Ovary (tissue), 9 donors: ENCODE measurements around the gene MAFG. TPM values are rescaled to one million over a fixed set of nuclear protein-coding genes. Genes with fewer than 3 reads are reported as not detected.
"Not testable (repeated sequence)": the region's sequence is repeated elsewhere in the genome, so short reads cannot be mapped to it uniquely, and the experiment has no call there.

Experiments used
- DNase-seq, 5 donors: peaks; one replicate each; pipeline ENCODE4 v3.0.0-alpha.2; 2019 to 2020
- H3K27ac ChIP-seq, 2 donors: fragments of 200-600 bp; one replicate each; pipeline versions ENCODE4 v1.5.1 to v1.8.0; 2019 to 2022
- H3K27me3 ChIP-seq: fragments of 200-600 bp; one replicate; pipeline ENCODE4 v1.8.0; 2022
- H3K36me3 ChIP-seq: fragments of 200-600 bp; sonication (generic); one replicate; pipeline ENCODE4 v1.5.1; 2019
- H3K4me1 ChIP-seq: one replicate; pipeline ENCODE4 v1.8.1; 2013; ENCODE audit warnings: mild to moderate bottlenecking, moderate library complexity; ENCODE audit not compliant: insufficient read depth
- H3K4me3 ChIP-seq: fragments of 200-600 bp; sonication (generic); one replicate; pipeline ENCODE4 v1.5.1; 2017
- H3K9me3 ChIP-seq, 2 donors: fragments of 200-600 bp in 1 of 2; sonication (generic) in 1 of 2; one replicate each; pipeline versions ENCODE4 v1.5.1 to v1.8.1; 2013 to 2019; ENCODE audit warnings: mild to moderate bottlenecking in 1 of 2, moderate library complexity in 1 of 2
- CTCF ChIP-seq, 3 donors: fragments of 450-650 bp in 2 of 3; fragments of 200-600 bp in 1 of 3; IDR thresholded peaks; one replicate each; pipeline versions ENCODE4 v1.5.1 to v1.8.0; 2016 to 2022; ENCODE audit warnings: antibody characterized with exemption in 3 of 3, mild to moderate bottlenecking in 1 of 3
- EP300 ChIP-seq: sonication (generic); formaldehyde crosslinking; IDR thresholded peaks from one replicate; pipeline ENCODE4 v1.6.1; 2017; ENCODE audit warnings: antibody characterized with exemption
- POLR2A ChIP-seq: fragments of 450-650 bp; IDR thresholded peaks from one replicate; pipeline ENCODE4 v1.6.1; 2017; ENCODE audit warnings: antibody characterized with exemption, mild to moderate bottlenecking, moderate library complexity
- WGBS, 3 donors: extraction: QIAGEN DNeasy Blood & Tissue Kit in 1 of 3; methylation state at CpG; one replicate each; pipeline versions ENCODE4 v1.1.5 to v1.1.7; 2013 to 2017; 5-methylcytosine and 5-hydroxymethylcytosine counted together
- intact Hi-C, 4 donors: fragments of 100-400 bp; cut with DNase I; formaldehyde crosslinking; loops; one replicate each; pipeline versions ENCODE4 v1.11.0 to v1.15.1; 2022 to 2023
- polyA plus RNA-seq, 2 donors: library from polyadenylated mRNA; stranded (reverse); fragments of 200-250 nt in 1 of 2; fragments of 350-450 nt in 1 of 2; fragmentation: Illumina TruSeq in 1 of 2; extraction: RNeasy Lipid Tissue Mini Kit (QIAGEN cat#74804) in 1 of 2; gene quantifications; one replicate each; pipeline ENCODE4 v1.2.3, GENCODE V29; 2013 to 2014
- total RNA-seq, 7 donors: library from RNA; depleted of rRNA in 2 of 7; stranded (reverse); fragments of >200 nt in 2 of 7; fragmentation: NEBNext Ultra II Directional in 3 of 7; extraction: Animal tissue kit (Norgen Biotek cat#: 25700) in 3 of 7; gene quantifications; one replicate each; pipeline versions ENCODE4 v1.1.0 to v1.2.4, GENCODE V29; 2016 to 2023
- donor health status: DM: no; HTN: no; CAD: no; lungs with moderate emphysema.
- donor health status: DM: no; HTN: no; CAD: no.
- donor health status: Bipolar disorder and iron deficiency.
- donor health status: DM: yes; HTN: yes; CAD: no.
- donor health status: DM: no; HTN: no; CAD: no.
- donor health status: DM: yes; HTN: yes; CAD: no.

MAFG gene
- total and polyA plus RNA-seq, 9 donors, result 9.5 to 21.1 (median 13.9) TPM

- H3K4me1 ChIP-seq, result no peaks in the 10 kb centered on the region
- TF ChIP-seq POLR2A, result no peak
- TF ChIP-seq EP300, result no peak
- TF ChIP-seq CTCF (IDR thresholded peaks at IDR 0.05), result no peak
- H3K27ac ChIP-seq, result no peak overlapping the region
- DNase-seq, result no peak
- WGBS, 3 donors, result 63 to 67% (median 65%) methylated on average over 19 of the region's 19 CpGs
- intact Hi-C loops, result loop anchor here in 2 of 4 donors (10.0 kb wide), 1 partner anchor 200 kb away; no protein-coding TSS in a partner anchor
- no peaks in the 10 kb centered on the region for H3K36me3 ChIP-seq
- no peaks in the 10 kb centered on the region for H3K27me3 ChIP-seq
- H3K9me3 ChIP-seq, result no peaks in the 10 kb centered on the region
- H3K4me3 ChIP-seq, result no peak overlapping the region
Observed at GRCh38 chr17:81954131-81955057, 26.9 kb upstream of the MAFG start.

- not testable (repeated sequence) for H3K4me1 ChIP-seq, H3K27ac ChIP-seq, H3K27me3 ChIP-seq, H3K4me3 ChIP-seq, DNase-seq, H3K9me3 ChIP-seq, H3K36me3 ChIP-seq
- intact Hi-C loops, result loop anchor here in 2 of 4 donors (10.0 kb wide), 1 partner anchor 201 kb away; no protein-coding TSS in a partner anchor
- WGBS, 3 donors, result 62 to 70% (median 69%) methylated on average over 5 of the region's 5 CpGs
Observed at GRCh38 chr17:81953443-81953842, 25.9 kb upstream of the MAFG start.

- TF ChIP-seq POLR2A (no peak), EP300 (no peak), CTCF (IDR thresholded peaks at IDR 0.05) (no peak)
- no peak for DNase-seq
- Histone ChIP-seq H3K27ac (no peak overlapping the region), H3K4me1 (no peaks in the 10 kb centered on the region), H3K27me3 (no peaks in the 10 kb centered on the region), H3K4me3 (no peak overlapping the region), H3K36me3 (no peaks in the 10 kb centered on the region), H3K9me3 (no peaks in the 10 kb centered on the region)
- WGBS, 3 donors, result 48 to 61% (median 59%) methylated on average over 13 to 16 of the region's 16 CpGs
- intact Hi-C loops, result loop anchor here in 2 of 4 donors (10.0 kb wide), 1 partner anchor 202 kb away; no protein-coding TSS in a partner anchor
Observed at GRCh38 chr17:81952792-81953228, 25.3 kb upstream of the MAFG start.

GRCh38 chr17:81951785-81952684 lies 24.5 kb upstream of the MAFG start:
- WGBS, 3 donors, result 29 to 42% (median 39%) methylated on average over 13 of the region's 13 CpGs
- Histone ChIP-seq H3K9me3 (no peaks in the 10 kb centered on the region), H3K4me1 (no peaks in the 10 kb centered on the region), H3K4me3 (no peak overlapping the region), H3K27ac (no peak overlapping the region), H3K36me3 (no peaks in the 10 kb centered on the region), H3K27me3 (no peaks in the 10 kb centered on the region)
- no peak for TF ChIP-seq EP300
- TF ChIP-seq POLR2A, result no peak
- TF ChIP-seq CTCF (IDR thresholded peaks at IDR 0.05), result no peak
- no peak for DNase-seq
- intact Hi-C loops, result loop anchor here in 2 of 4 donors (10.0 kb wide), 1 partner anchor 203 kb away; no protein-coding TSS in a partner anchor
